Measurements from ENCODE around the gene DMXL2. TPM values are rescaled to one million over a fixed set of nuclear protein-coding genes. Genes with fewer than 3 reads are reported as not detected.

Gene DMXL2
- total RNA-seq, 4 donors from 2014 or later, result 34.3 to 49.0 (median 45.7) TPM

DNA sequence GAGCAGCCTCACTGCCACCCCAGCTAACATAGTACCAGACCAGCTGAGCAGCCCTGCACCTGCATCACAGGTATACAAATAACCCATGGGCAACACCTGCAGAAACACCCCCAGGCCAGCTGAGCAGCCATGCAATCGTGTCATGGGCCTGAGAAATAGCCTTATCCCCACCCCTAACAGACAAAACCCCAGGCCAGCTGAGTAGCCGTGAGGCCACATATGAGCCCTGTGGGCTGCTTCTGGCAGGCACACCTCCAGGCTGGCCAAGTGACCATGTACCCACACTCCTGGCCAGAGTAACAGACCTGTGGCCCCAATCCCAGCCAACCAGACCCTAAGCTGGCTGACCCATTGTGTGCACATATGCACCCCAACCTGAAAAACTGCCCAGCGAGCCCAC lies 138.6 kb downstream of the DMXL2 start:
- Histone ChIP-seq H3K36me3 (peaks cover 0 to 6% of the 10 kb centered on the region in 2 donors), H3K4me1 (no peaks in the 10 kb centered on the region), H3K27ac (no peak overlapping the region), H3K4me3 (replicated peaks in 1 of 3) (no peak overlapping the region), H3K9me3 (no peaks in the 10 kb centered on the region), H3K27me3 (no peaks in the 10 kb centered on the region)
- TF ChIP-seq CTCF (IDR thresholded peaks at IDR 0.05) (no peak), POLR2A (IDR thresholded peaks at IDR 0.05) (no peak)
- WGBS, 2 donors, result 94 to 100% methylated on average over 3 of the region's 3 CpGs
- intact Hi-C loops (cut with DNase I), result no loop called here
- DNase-seq, result no peak

GRCh38 chr15:51483520-51483919 lies 139.1 kb downstream of the DMXL2 start:
- Histone ChIP-seq H3K9me3 (no peaks in the 10 kb centered on the region), H3K27ac (no peak overlapping the region), H3K4me3 (replicated peaks in 1 of 3) (no peak overlapping the region), H3K36me3 (peaks cover 0 to 6% of the 10 kb centered on the region in 2 donors), H3K27me3 (no peaks in the 10 kb centered on the region), H3K4me1 (no peaks in the 10 kb centered on the region)
- no peak for TF ChIP-seq POLR2A (IDR thresholded peaks at IDR 0.05)
- no peak for TF ChIP-seq CTCF (IDR thresholded peaks at IDR 0.05)
- WGBS, 2 donors, result 82 to 90% methylated on average over 4 to 8 of the region's 8 CpGs
- DNase-seq, result no peak
- intact Hi-C loops (cut with DNase I), result no loop called here

- DNase-seq, result no peak
- Histone ChIP-seq H3K4me3 (replicated peaks in 1 of 3) (no peak overlapping the region), H3K36me3 (no peaks in the 10 kb centered on the region), H3K27ac (no peak overlapping the region), H3K27me3 (no peaks in the 10 kb centered on the region), H3K9me3 (no peaks in the 10 kb centered on the region), H3K4me1 (no peaks in the 10 kb centered on the region)
- intact Hi-C loops (cut with DNase I), result no loop called here
- TF ChIP-seq POLR2A (IDR thresholded peaks at IDR 0.05), result no peak
- no peak for TF ChIP-seq CTCF (IDR thresholded peaks at IDR 0.05)
Observed at GRCh38 chr15:51475736-51476135, 146.8 kb downstream of the DMXL2 start.

DNA sequence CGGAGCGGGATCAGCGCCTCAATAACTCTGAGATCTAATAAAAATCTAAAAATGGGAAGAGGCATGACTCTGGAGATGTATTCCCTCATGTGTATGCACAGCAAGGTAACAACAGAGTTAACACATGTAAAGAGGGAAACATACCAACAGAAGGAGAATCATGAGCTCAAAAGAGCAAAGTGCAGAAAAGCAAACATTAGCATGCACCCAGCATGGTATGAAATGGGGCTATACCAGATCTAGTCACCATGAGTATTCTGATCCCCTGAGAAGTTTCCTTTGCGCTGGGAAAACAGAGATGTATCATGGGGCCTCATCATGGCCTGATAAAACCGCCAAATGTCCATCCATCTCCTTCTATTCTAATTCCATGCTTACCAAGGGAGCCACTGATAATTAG lies 152.1 kb downstream of the DMXL2 start:
- intact Hi-C loops (cut with DNase I), result no loop called here
- 97 to 98% methylated on average over 5 of the region's 5 CpGs for WGBS, 2 donors
- H3K27me3 ChIP-seq, result no peaks in the 10 kb centered on the region
- no peaks in the 10 kb centered on the region for H3K4me1 ChIP-seq
- H3K9me3 ChIP-seq, result no peaks in the 10 kb centered on the region
- no peak overlapping the region for H3K4me3 ChIP-seq (replicated peaks in 1 of 3)
- H3K27ac ChIP-seq, result no peak overlapping the region
- no peak for DNase-seq
- no peaks in the 10 kb centered on the region for H3K36me3 ChIP-seq
- TF ChIP-seq POLR2A (IDR thresholded peaks at IDR 0.05), result no peak
- TF ChIP-seq CTCF (IDR thresholded peaks at IDR 0.05), result no peak

DNA sequence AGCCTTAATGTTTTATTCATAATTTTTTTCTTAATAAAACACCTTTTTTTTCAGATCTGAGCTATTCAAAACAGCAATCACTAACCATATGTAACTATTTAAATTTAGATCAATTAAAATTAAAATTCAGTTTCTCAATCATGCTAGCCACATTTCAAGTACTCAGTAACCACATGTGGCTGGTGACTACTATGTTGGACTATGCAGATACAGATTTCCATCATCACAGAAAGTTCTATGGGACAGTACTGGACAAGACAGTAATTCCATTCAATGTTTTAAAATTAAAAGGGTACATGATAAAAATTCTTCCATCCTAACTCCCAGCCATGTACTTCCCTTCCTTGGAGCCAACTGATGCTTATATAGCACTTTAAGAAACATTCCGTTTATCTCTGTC lies 161.8 kb downstream of the DMXL2 start:
- no peaks in the 10 kb centered on the region for H3K27me3 ChIP-seq
- intact Hi-C loops (cut with DNase I), result no loop called here
- no peak for DNase-seq
- no peaks in the 10 kb centered on the region for H3K4me1 ChIP-seq
- 87 to 97% methylated on average over 1 of the region's 1 CpG for WGBS, 2 donors
- H3K36me3 ChIP-seq, result peaks cover 0 to 22% of the 10 kb centered on the region in 2 donors
- H3K4me3 ChIP-seq (replicated peaks in 1 of 3), result no peak overlapping the region
- no peaks in the 10 kb centered on the region for H3K9me3 ChIP-seq
- TF ChIP-seq CTCF (IDR thresholded peaks at IDR 0.05), result no peak
- no peak for TF ChIP-seq POLR2A (IDR thresholded peaks at IDR 0.05)
- no peak overlapping the region for H3K27ac ChIP-seq
